22Rv1 (cell line): ENCODE measurements around the gene CA5A.
"Not testable (repeated sequence)": the region's sequence is repeated elsewhere in the genome, so short reads cannot be mapped to it uniquely, and the experiment has no call there.

Experiments used
- ZFX ChIP-seq: fragments of 450-650 bp; IDR thresholded peaks from 2 replicates; pipeline ENCODE4 v1.6.1; 2017; ENCODE audit warnings: antibody characterized with exemption, borderline replicate concordance
- TF ChIP-seq, protein P1 (sequence below): fragments of 450-650 bp; IDR thresholded peaks from 2 replicates; pipeline ENCODE4 v1.5.1; 2017; ENCODE audit warnings: mild to moderate bottlenecking

DNA sequence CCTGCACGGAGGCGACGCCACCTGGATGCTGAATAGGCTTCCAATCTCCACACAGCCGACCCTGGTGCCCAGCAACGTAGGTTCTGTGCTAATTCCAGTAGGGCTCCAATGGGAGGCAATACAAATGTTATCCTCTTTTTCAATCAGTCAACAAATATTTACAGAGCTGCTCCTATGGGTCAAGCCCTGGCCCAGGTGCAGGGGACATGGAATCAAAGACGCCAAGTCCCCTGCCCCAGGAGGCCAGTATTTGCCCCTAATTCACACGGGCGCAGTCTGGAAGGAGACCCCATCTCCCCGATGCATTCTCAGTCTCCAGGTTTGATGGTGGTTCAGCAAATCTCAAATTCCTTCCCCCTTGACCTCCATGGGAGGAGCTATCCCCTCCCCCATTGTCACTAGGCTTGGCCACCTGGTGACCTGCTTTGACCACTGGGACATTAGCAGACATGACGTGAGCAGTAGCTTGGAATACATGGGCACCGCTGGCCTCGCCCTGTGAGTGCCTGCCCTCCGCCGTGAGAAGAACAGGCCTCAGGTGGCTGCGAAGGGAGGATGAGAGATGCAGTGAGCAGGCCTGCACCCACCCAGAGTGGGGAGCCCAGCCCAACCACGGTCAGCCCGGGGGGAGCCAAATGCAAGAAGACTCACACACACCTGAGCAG, 3.7 kb downstream of the CA5A start:
- TF ChIP-seq, protein P1, sequence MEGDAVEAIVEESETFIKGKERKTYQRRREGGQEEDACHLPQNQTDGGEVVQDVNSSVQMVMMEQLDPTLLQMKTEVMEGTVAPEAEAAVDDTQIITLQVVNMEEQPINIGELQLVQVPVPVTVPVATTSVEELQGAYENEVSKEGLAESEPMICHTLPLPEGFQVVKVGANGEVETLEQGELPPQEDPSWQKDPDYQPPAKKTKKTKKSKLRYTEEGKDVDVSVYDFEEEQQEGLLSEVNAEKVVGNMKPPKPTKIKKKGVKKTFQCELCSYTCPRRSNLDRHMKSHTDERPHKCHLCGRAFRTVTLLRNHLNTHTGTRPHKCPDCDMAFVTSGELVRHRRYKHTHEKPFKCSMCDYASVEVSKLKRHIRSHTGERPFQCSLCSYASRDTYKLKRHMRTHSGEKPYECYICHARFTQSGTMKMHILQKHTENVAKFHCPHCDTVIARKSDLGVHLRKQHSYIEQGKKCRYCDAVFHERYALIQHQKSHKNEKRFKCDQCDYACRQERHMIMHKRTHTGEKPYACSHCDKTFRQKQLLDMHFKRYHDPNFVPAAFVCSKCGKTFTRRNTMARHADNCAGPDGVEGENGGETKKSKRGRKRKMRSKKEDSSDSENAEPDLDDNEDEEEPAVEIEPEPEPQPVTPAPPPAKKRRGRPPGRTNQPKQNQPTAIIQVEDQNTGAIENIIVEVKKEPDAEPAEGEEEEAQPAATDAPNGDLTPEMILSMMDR: not testable (repeated sequence)
- not testable (repeated sequence) for TF ChIP-seq ZFX
